Suprapubic skin (tissue), 4 donors: ENCODE results near the gene BNC2. TPM values are rescaled to one million over a fixed set of nuclear protein-coding genes. Genes with fewer than 3 reads are reported as not detected.

ENCODE experiments used
- DNase-seq, 2 donors: peaks; one replicate each; pipeline ENCODE4 v3.0.0-alpha.2; 2019; ENCODE audit warnings: low spot score in 2 of 2
- H3K27ac ChIP-seq: fragments of 200-600 bp; sonication (generic); one replicate; pipeline ENCODE4 v1.5.1; 2019
- H3K27me3 ChIP-seq: fragments of 200-600 bp; sonication (generic); one replicate; pipeline ENCODE4 v1.5.1; 2019
- H3K36me3 ChIP-seq: fragments of 200-600 bp; sonication (generic); one replicate; pipeline ENCODE4 v1.5.1; 2019
- H3K4me1 ChIP-seq: fragments of 200-600 bp; sonication (generic); one replicate; pipeline ENCODE4 v1.5.1; 2019
- H3K4me3 ChIP-seq: fragments of 200-600 bp; sonication (generic); one replicate; pipeline ENCODE4 v1.5.1; 2019; ENCODE audit warnings: mild to moderate bottlenecking
- H3K9me3 ChIP-seq: fragments of 200-600 bp; sonication (generic); one replicate; pipeline ENCODE4 v1.5.1; 2019
- EP300 ChIP-seq: sonication (generic); formaldehyde crosslinking; IDR thresholded peaks from one replicate; pipeline ENCODE4 v1.6.1; 2017; ENCODE audit warnings: antibody characterized with exemption
- POLR2A ChIP-seq, 2 donors: fragments of 450-650 bp; IDR thresholded peaks; one replicate each; pipeline ENCODE4 v1.6.1; 2017; ENCODE audit warnings: antibody characterized with exemption in 2 of 2, mild to moderate bottlenecking in 2 of 2, moderate library complexity in 2 of 2
- POLR2AphosphoS5 ChIP-seq, 3 donors: sonication (generic); formaldehyde crosslinking; IDR thresholded peaks; one replicate each; pipeline ENCODE4 v1.6.1; 2017; ENCODE audit warnings: antibody characterized with exemption in 3 of 3
- WGBS: methylation state at CpG from one replicate; pipeline ENCODE4 v1.1.5; 2018; 5-methylcytosine and 5-hydroxymethylcytosine counted together
- total RNA-seq, 4 donors: library from RNA; depleted of rRNA; stranded (reverse); fragments of >200 nt; gene quantifications; one replicate each; pipeline ENCODE4 v1.1.0, GENCODE V29; 2016
- TF ChIP-seq, protein P1 (sequence below), 2 donors: fragments of 200-600 bp in 1 of 2; fragments of 450-650 bp in 1 of 2; sonication (generic) in 1 of 2; IDR thresholded peaks; one replicate each; pipeline ENCODE4 v1.5.1; 2016 to 2019; ENCODE audit warnings: antibody characterized with exemption in 2 of 2, mild to moderate bottlenecking in 1 of 2, moderate library complexity in 1 of 2

The BNC2 gene
- total RNA-seq, 4 donors from 2014 or later = 6.5 to 12.3 (median 8.9) TPM

- no peak for TF ChIP-seq EP300
- TF ChIP-seq POLR2A (IDR thresholded peaks at IDR 0.05) = no peak
- Histone ChIP-seq H3K4me3 (no peak overlapping the region), H3K27ac (no peak overlapping the region), H3K27me3 (no peaks in the 10 kb centered on the region), H3K36me3 (no peaks in the 10 kb centered on the region), H3K9me3 (no peaks in the 10 kb centered on the region), H3K4me1 (peaks cover 38% of the 10 kb centered on the region)
- DNase-seq = no peak
- WGBS = 89% methylated on average over 1 of the region's 1 CpG
Observed at GRCh38 chr9:16625811-16626210, 244.7 kb downstream of the BNC2 start.

DNA sequence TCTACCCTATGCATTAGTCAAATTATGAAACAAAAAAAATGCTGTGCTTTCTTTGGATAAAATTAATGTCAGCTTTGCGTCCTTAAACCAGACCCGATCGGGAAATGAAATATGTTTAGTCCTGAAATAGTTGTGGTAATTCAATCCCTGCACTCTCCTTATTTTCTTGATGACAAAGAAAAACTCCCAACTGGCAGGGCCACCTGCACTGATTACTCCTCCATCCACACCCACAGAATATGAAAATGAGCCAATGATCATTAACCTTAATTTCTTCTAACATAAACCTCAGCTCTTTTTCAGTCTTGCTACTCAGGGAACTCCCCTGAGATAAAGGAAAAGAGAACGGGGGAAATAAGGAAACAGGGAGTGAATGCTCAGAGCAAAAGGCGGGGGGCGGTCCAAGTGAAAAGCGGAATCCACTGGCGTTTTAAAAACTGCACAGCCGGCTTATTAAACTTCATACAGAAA is 245.3 kb downstream of the BNC2 start:
- no peak overlapping the region for H3K4me3 ChIP-seq
- H3K9me3 ChIP-seq = no peaks in the 10 kb centered on the region
- TF ChIP-seq EP300 (no peak), POLR2A (IDR thresholded peaks at IDR 0.05) (no peak), POLR2AphosphoS5 (IDR thresholded peaks at IDR 0.05) (no peak)
- TF ChIP-seq, protein P1, sequence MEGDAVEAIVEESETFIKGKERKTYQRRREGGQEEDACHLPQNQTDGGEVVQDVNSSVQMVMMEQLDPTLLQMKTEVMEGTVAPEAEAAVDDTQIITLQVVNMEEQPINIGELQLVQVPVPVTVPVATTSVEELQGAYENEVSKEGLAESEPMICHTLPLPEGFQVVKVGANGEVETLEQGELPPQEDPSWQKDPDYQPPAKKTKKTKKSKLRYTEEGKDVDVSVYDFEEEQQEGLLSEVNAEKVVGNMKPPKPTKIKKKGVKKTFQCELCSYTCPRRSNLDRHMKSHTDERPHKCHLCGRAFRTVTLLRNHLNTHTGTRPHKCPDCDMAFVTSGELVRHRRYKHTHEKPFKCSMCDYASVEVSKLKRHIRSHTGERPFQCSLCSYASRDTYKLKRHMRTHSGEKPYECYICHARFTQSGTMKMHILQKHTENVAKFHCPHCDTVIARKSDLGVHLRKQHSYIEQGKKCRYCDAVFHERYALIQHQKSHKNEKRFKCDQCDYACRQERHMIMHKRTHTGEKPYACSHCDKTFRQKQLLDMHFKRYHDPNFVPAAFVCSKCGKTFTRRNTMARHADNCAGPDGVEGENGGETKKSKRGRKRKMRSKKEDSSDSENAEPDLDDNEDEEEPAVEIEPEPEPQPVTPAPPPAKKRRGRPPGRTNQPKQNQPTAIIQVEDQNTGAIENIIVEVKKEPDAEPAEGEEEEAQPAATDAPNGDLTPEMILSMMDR (IDR thresholded peaks at IDR 0.05) = no peak
- WGBS = 48% methylated on average over 9 of the region's 9 CpGs
- peaks cover 38% of the 10 kb centered on the region for H3K4me1 ChIP-seq
- H3K36me3 ChIP-seq = no peaks in the 10 kb centered on the region
- H3K27me3 ChIP-seq = no peaks in the 10 kb centered on the region
- no peak overlapping the region for H3K27ac ChIP-seq
- DNase-seq = no peak

DNA sequence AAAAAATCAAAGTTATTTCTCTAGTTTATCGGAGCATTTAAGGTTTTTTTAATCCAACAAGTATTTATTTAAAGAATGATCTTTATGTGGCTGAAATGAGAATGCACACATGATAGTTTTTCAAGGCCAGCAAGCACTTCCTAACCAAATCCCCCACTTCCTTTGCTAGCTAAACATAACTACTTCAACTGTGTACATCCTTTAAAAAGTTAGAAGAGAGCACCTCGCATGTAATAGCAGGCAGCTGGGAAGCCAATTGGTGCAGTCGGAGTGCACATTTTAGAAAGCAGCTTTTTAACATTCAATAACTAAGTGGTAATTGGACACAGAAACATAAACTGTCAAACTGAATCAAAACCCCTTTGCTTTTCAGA is 245.7 kb downstream of the BNC2 start:
- no peaks in the 10 kb centered on the region for H3K9me3 ChIP-seq
- H3K4me1 ChIP-seq = peaks cover 38% of the 10 kb centered on the region
- no peak for DNase-seq
- H3K27me3 ChIP-seq = no peaks in the 10 kb centered on the region
- no peak overlapping the region for H3K27ac ChIP-seq
- no peak overlapping the region for H3K4me3 ChIP-seq
- H3K36me3 ChIP-seq = no peaks in the 10 kb centered on the region
- WGBS = 66% methylated on average over 3 of the region's 3 CpGs
- TF ChIP-seq EP300 = no peak
- no peak for TF ChIP-seq POLR2AphosphoS5 (IDR thresholded peaks at IDR 0.05)
- TF ChIP-seq, protein P1 (IDR thresholded peaks at IDR 0.05) = no peak
- no peak for TF ChIP-seq POLR2A (IDR thresholded peaks at IDR 0.05)

DNA sequence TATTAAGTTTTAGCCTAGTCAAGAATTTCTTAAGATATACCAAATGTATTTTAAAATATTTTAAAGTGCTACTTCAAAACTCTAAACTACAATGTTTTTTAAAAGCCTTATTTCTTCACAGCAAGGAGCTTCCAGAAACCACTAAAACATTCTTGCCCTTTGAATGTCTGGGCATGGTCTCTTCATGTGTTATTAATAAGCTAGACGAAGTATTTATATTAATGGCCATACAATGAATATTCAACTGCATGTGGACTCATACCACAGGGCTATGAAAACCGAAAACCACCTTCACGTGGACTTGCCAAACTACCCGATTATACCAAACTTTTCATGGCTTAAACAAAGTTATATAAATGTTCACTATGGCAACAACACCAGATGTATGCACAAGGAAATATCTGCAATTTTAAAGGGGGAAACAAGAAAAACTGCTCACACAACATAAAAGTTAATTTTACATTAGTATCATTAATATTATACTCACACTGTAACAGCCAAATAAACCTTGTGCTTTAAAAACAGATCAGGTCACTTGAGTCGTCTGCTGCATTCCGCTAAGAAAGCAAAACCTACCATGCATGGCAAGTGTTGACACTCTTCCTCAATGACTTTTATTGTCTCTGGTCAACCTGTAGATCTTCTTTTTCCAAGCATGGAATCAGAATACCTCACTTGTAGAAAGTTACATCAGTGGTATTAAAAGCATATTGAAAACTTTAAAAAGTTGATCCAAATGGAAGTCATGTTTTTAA is 246.3 kb downstream of the BNC2 start:
- peaks cover 38% of the 10 kb centered on the region for H3K4me1 ChIP-seq
- no peak for TF ChIP-seq EP300
- TF ChIP-seq, protein P1 (IDR thresholded peaks at IDR 0.05) = no peak
- TF ChIP-seq POLR2A (IDR thresholded peaks at IDR 0.05) = no peak
- TF ChIP-seq POLR2AphosphoS5 (IDR thresholded peaks at IDR 0.05) = no peak

GRCh38 chr9:16622541-16622940 is 247.9 kb downstream of the BNC2 start:
- Histone ChIP-seq H3K27me3 (no peaks in the 10 kb centered on the region), H3K27ac (no peak overlapping the region), H3K4me1 (peaks cover 26% of the 10 kb centered on the region), H3K9me3 (no peaks in the 10 kb centered on the region), H3K4me3 (no peak overlapping the region), H3K36me3 (no peaks in the 10 kb centered on the region)
- 88% methylated on average over 3 of the region's 3 CpGs for WGBS
- TF ChIP-seq, protein P1 (IDR thresholded peaks at IDR 0.05) = no peak
- TF ChIP-seq POLR2AphosphoS5 (IDR thresholded peaks at IDR 0.05) (no peak), POLR2A (IDR thresholded peaks at IDR 0.05) (no peak), EP300 (no peak)
- DNase-seq = no peak

More for the DNA sequence above, 246.3 kb downstream of the BNC2 start:
- no peaks in the 10 kb centered on the region for H3K36me3 ChIP-seq
- 86% methylated on average over 6 of the region's 6 CpGs for WGBS
- no peak for DNase-seq
- H3K4me3 ChIP-seq = no peak overlapping the region
- H3K27ac ChIP-seq = no peak overlapping the region
- no peaks in the 10 kb centered on the region for H3K9me3 ChIP-seq
- H3K27me3 ChIP-seq = no peaks in the 10 kb centered on the region
